ENCODE measurements around the gene WDR35.
A peak's percentile ranks its signal among the peaks of the same experiment; 100 is the strongest.

WDR35 gene

DNA sequence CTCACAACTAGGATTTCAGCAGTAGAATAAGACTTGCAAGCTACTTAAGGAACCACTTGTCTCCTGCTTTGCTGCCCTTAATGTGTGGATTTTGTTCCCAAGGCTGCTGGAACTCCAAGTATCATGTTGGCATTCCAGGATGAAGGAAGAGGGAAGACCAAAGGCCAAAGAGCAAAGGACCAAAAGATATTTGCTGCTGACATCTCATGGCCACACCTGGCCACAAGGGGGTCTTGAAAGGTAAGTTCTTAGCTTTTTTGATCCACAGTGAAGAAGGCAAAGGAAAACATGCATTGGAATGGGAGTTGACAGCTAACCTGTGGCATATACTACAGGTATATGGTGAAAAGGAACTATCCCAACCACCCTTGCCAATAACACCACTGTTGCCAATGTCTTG, 26.4 kb upstream of the WDR35 start:
- TF ChIP-seq, protein P1, sequence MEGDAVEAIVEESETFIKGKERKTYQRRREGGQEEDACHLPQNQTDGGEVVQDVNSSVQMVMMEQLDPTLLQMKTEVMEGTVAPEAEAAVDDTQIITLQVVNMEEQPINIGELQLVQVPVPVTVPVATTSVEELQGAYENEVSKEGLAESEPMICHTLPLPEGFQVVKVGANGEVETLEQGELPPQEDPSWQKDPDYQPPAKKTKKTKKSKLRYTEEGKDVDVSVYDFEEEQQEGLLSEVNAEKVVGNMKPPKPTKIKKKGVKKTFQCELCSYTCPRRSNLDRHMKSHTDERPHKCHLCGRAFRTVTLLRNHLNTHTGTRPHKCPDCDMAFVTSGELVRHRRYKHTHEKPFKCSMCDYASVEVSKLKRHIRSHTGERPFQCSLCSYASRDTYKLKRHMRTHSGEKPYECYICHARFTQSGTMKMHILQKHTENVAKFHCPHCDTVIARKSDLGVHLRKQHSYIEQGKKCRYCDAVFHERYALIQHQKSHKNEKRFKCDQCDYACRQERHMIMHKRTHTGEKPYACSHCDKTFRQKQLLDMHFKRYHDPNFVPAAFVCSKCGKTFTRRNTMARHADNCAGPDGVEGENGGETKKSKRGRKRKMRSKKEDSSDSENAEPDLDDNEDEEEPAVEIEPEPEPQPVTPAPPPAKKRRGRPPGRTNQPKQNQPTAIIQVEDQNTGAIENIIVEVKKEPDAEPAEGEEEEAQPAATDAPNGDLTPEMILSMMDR (IDR thresholded peaks at IDR 0.05; ENCODE audit: extremely low read depth, missing control alignments): no peak
- DNase-seq (ENCODE audit: low spot score): no peak

DNA sequence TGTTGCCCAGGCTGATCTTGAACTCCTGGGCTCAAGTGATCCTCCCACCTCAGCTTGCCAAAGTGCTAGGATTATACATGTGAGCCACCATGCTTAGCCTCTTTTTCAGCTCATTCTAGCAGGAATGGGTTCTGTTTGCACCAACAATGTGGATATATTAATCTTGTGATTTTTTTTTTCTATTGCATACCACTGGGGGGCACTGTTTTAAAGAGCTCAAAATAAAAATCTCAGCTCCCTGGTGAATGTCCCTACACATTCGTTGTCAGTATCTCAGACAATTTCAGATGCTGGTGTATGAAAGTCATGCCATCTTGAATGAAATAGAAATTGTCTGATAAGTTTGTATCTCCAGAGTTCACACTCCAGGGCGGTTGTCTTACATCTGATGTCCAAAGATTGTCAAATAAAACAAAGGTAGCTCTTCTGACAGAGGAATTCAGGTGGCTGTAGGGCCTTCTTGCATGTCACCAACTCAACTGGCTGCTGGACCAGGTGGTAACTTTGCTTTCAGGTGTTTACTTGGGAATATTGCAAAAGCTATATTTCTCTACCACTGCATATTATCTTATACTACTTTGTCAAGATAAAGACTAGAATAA, 25.7 kb upstream of the WDR35 start:
- TF ChIP-seq, protein P1 (IDR thresholded peaks at IDR 0.05; ENCODE audit: extremely low read depth, missing control alignments): peak; percentile 10
- DNase-seq (ENCODE audit: low spot score): peak; percentile 74

DNA sequence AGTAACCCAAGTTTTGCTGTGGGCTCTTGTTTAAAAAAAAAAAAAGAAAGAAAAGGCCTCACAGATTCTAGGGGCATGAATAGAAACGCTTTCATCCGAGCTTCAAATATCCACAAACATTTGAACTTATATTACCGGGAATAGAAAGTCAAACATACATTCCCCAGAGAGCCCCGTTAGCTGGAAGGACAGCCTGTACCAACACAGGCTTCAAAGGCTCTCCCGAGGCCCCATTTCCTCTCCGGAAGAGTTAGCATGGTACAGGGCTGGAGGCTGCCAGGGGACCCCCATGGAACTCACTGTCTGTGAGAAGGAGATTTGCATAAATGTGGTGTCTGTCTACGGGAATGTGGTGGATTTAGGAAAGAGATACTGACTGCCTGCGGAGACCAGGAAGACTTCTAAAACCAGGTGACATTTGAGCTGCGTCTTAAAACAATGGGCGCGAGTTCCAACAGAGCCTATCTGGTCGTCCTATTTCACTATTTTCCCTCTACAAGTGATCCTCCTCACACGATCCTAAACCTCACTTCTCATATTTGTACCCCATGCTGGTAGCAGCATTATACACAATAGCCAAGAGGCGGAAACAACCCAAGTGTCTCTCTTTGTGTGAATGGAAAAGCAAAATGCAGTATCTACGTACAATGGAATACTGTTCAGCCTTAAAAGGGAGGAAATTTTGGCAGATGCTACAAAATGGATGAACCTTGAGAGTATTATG, 23.4 kb upstream of the WDR35 start:
- DNase-seq (ENCODE audit: low spot score): no peak
- TF ChIP-seq, protein P1 (IDR thresholded peaks at IDR 0.05; ENCODE audit: extremely low read depth, missing control alignments): no peak

DNA sequence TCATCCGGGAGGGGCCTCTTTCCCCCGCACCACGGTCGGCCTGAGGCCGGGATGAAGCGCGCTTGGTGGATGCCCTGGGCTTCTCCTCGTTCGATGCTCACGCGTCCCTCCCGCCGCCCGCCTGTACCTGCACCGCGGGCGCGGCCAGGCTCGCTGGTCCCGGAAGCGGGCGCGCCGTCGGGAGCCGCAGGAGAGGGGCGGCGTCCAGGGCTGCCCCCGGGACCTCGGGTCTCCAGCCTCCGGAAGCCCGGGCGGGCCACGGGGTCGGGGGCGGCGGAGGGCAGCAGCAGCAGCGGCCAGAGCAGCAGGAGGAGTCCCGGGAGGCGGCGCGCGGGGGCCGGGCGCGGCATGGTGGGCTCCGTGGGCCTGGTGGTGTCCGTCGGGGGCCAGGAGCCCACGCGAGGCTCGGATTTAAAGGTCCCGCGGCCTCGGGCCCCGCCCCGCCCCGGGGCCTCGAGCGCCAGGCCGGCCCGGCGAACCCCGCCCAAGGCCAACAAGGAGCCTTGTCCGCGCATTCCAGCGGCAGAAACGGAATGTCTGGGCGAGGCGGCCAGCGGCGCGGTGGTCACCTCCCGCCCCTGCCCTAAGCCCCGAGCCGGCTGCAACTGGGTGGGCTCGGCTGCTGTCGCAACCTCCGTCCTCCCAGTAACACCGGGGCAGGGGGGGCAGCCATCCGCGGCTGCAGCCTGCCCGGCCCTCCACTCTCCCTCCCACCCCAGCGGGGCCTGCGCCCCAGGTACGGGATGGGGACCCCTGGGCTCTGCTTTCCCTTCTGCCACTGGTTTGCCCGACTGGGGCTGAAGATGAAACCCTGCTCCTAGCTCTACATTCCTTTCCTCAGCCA, 22.6 kb upstream of the WDR35 start, which contains the start of gene MATN3:
TSS of gene MATN3 (minus strand) at position 387 of the 844 bp plus-strand sequence. CDS start at position 350, 37 bp downstream.
- TF ChIP-seq, protein P1 (IDR thresholded peaks at IDR 0.05; ENCODE audit: extremely low read depth, missing control alignments): no peak
- peak; percentile 64 for DNase-seq (ENCODE audit: low spot score)

DNA sequence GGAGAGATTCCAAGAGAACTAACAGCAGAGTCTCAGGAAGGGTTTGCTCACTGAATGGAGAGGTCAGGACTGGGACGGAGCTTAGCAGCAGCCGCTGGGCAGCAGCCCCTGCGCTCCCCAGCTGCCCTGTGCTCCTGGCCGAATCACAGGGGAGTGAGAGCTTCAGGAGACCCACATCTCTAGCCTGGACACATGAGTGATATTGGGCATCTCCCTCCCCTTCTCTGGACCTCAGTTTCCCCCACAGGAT, 22.1 kb upstream of the WDR35 start:
- TF ChIP-seq, protein P1 (IDR thresholded peaks at IDR 0.05; ENCODE audit: extremely low read depth, missing control alignments): no peak
- no peak for DNase-seq (ENCODE audit: low spot score)

DNA sequence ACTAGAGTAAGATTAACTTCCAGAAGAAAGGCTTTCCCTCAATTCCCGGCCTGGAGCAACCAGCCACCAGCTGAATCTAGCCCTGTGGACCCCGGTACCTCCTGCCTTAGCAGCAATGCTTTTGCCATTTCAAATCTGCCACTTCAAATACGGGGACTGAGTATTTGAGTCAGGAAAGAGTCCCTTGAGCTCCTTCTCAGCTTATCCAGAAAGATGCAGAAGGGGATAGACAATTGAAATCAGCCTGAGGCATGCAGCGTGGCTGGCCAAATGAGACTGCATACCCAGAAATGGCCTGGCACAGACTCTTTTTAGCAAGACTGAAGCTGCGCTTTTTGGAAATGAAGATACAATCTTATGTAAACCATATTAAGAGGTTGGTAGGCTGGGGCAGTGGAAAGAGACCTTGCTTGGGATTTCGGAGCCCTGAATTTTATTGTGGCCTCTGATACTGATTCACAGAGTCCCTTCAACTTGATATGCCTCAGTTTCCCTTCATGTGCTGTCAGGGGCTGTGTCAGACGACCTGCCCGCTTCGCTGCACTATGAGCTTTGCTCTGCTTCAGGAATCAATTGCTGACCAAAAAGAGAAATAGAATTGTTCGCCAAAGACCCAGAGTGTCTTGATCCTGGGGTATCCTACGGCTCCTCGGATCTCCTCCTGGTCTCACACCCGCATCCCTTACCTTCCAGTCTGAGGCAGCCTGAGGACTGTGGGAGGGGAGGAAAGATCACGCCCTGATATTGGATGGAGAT, 21.5 kb upstream of the WDR35 start:
- no peak for DNase-seq (ENCODE audit: low spot score)
- TF ChIP-seq, protein P1 (IDR thresholded peaks at IDR 0.05; ENCODE audit: extremely low read depth, missing control alignments): no peak
